ENCODE data around the gene FBXL15.

- TF ChIP-seq JUN (CRISPR knock-in tag; IDR thresholded peaks at IDR 0.05) (no peak), CTCF (IDR thresholded peaks at IDR 0.05) (peak; percentile 88; the same call in 1 of the 2 replicates), FOXJ3 (CRISPR knock-in tag; IDR thresholded peaks at IDR 0.05; ENCODE audit: borderline replicate concordance) (no peak), USF1 (CRISPR knock-in tag; IDR thresholded peaks at IDR 0.05) (no peak), ATF1 (CRISPR knock-in tag; IDR thresholded peaks at IDR 0.05) (no peak), ESRRA (CRISPR knock-in tag; IDR thresholded peaks at IDR 0.05; ENCODE audit: borderline replicate concordance) (no peak)
These were observed 27.1 kb upstream of the FBXL15 start for GRCh38 chr10:102393411-102394078.

All from WTC11 (cell line).